ENCODE data around the gene PARL. TPM values are rescaled to one million over a fixed set of nuclear protein-coding genes. Genes with fewer than 3 reads are reported as not detected.

Gene PARL
- total RNA-seq, 3 donors from 2014 or later: 67.0 to 71.8 (median 68.9) TPM

- ATAC-seq (peak; percentile 31), DNase-seq (no peak)
- no peak overlapping the region for H3K4me3 ChIP-seq
- intact Hi-C loops (cut with DNase I, micrococcal nuclease): no loop called here
- TF ChIP-seq CTCF (IDR thresholded peaks at IDR 0.05): no peak
- H3K9me3 ChIP-seq: no peaks in the 10 kb centered on the region
- no peaks in the 10 kb centered on the region for H3K4me1 ChIP-seq (ENCODE audit: low read depth)
- no peaks in the 10 kb centered on the region for H3K36me3 ChIP-seq (ENCODE audit: low read depth)
Measured at GRCh38 chr3:183904833-183905780, 20.4 kb upstream of the PARL start.

GRCh38 chr3:183898028-183898431 is 13.3 kb upstream of the PARL start:
- DNase-seq: no peak
- ATAC-seq: no peak
- Histone ChIP-seq H3K36me3 (ENCODE audit: low read depth) (no peaks in the 10 kb centered on the region), H3K4me1 (ENCODE audit: low read depth) (no peaks in the 10 kb centered on the region), H3K4me3 (no peak overlapping the region), H3K9me3 (no peaks in the 10 kb centered on the region)
- intact Hi-C loops (cut with DNase I, micrococcal nuclease): loop anchor here (10.0 kb wide), 3 partner anchors 117 to 387 kb away; partner anchors contain the start of gene ABCC5 (in 1 of the 2)
- TF ChIP-seq CTCF (IDR thresholded peaks at IDR 0.05): no peak

GRCh38 chr3:183897606-183898005 is 12.9 kb upstream of the PARL start:
- Histone ChIP-seq H3K4me3 (no peak overlapping the region), H3K4me1 (ENCODE audit: low read depth) (no peaks in the 10 kb centered on the region), H3K36me3 (ENCODE audit: low read depth) (no peaks in the 10 kb centered on the region), H3K9me3 (no peaks in the 10 kb centered on the region)
- intact Hi-C loops (cut with DNase I, micrococcal nuclease): loop anchor here (10.0 kb wide), 3 partner anchors 117 to 387 kb away; partner anchors contain the start of gene ABCC5 (in 1 of the 2)
- no peak for TF ChIP-seq CTCF (IDR thresholded peaks at IDR 0.05)
- ATAC-seq: no peak
- no peak for DNase-seq

DNA sequence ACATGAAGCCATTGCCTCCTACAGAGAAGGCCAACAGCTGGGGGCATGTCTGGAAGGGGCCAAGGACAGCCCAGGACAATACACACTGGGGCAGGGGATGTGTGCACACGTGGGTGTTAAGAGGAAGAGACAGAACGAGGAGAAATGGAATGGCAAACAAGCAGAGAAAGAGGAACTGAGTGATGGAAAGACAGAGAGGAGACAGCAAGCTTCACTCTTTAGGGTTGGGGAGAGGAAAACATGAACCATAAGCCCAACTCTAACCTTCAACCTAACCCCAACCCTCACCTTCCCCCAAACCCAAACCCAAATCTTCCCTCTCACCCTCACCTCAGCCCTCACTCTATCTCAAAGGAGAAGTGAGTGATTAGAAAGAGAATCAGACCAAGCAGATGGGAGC is 11.9 kb upstream of the PARL start:
- no peak for TF ChIP-seq CTCF (IDR thresholded peaks at IDR 0.05)
- H3K36me3 ChIP-seq (ENCODE audit: low read depth): no peaks in the 10 kb centered on the region
- intact Hi-C loops (cut with DNase I, micrococcal nuclease): loop anchor here (10.0 kb wide), 3 partner anchors 118 to 388 kb away; partner anchors contain the start of gene ABCC5 (in 1 of the 2)
- DNase-seq: no peak
- ATAC-seq: no peak
- no peak overlapping the region for H3K4me3 ChIP-seq
- H3K4me1 ChIP-seq (ENCODE audit: low read depth): no peaks in the 10 kb centered on the region
- no peaks in the 10 kb centered on the region for H3K9me3 ChIP-seq

DNA sequence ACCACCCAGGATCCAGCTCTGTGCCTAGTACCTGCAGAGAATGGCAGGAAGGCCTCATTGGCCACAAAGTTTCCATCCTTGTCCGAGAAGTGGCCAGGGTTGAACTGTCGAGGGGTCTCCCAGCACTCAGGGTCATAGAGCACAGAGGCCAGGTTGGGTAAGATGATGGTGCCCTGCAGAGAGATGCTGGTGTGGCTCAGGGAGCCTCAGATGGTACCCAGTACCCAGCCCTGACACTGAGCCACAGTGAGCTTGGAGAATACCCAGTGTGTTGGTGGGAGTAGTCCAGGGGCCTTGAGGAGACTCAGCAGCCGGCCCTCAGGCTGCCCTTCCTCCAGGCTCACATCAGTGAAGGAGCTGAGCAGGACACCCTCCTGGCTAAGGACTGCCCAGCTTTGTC is 11.5 kb upstream of the PARL start:
- intact Hi-C loops (cut with DNase I, micrococcal nuclease): loop anchor here (10.0 kb wide), 3 partner anchors 119 to 389 kb away; partner anchors contain the start of gene ABCC5 (in 1 of the 2)
- H3K36me3 ChIP-seq (ENCODE audit: low read depth): no peaks in the 10 kb centered on the region
- H3K4me1 ChIP-seq (ENCODE audit: low read depth): no peaks in the 10 kb centered on the region
- no peak for DNase-seq
- TF ChIP-seq CTCF (IDR thresholded peaks at IDR 0.05): no peak
- ATAC-seq: no peak
- no peak overlapping the region for H3K4me3 ChIP-seq
- no peaks in the 10 kb centered on the region for H3K9me3 ChIP-seq

Data from mucosa of descending colon (tissue), 3 donors.